Measurements from ENCODE around the gene SPIN1. TPM values are rescaled to one million over a fixed set of nuclear protein-coding genes. Genes with fewer than 3 reads are reported as not detected.

The SPIN1 gene
- total RNA-seq, 1 donor from 2014 or later = 57.4 TPM

DNA sequence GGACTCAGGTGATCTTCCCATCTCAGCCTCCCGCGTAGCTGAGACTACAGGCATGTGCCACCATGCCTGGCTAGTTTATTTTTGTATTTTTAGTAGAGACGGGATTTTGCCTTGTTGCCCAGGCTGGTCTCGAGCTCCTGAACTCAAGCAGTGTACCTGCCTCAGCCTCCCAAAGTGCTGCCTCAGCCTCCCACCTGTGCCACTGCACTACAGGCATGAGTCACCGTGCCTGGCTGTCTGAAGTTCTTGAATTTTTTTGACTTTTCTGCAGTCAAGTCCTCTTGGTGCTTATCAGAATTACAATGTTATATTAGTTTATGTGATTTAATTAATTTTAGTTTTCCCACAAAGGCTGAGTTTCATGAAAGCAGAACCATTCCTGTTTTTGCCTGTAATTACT, 9.8 kb downstream of the SPIN1 start:
- no peak overlapping the region for H3K4me3 ChIP-seq (ENCODE audit: low read depth, low read length)
- no peak for TF ChIP-seq CTCF (conservative IDR thresholded peaks at IDR 0.05; ENCODE audit: low read depth, low read length)
- DNase-seq (ENCODE audit: low read depth) = no peak

DNA sequence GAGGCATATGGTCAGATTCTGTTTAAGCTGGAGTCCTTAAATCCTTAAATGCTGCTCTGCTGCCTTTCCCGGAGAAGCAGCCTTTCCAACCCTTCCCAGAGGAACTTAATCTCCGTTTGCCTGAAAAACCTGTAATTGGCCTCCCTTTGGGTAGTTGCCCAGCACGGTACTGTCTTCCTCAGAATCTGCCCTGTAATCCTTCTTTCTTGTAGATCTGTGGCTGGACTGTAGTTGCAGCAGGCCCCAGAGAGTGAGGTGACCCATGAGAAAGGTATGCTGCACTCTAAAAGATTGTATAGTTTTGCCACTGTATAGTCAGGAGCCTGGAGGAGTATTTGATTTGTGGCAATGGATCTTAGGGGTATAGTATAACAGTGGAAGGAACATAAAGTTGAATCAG, 11.7 kb downstream of the SPIN1 start:
- TF ChIP-seq CTCF (conservative IDR thresholded peaks at IDR 0.05; ENCODE audit: low read depth, low read length) = no peak
- H3K4me3 ChIP-seq (ENCODE audit: low read depth, low read length) = no peak overlapping the region
- no peak for DNase-seq (ENCODE audit: low read depth)

DNA sequence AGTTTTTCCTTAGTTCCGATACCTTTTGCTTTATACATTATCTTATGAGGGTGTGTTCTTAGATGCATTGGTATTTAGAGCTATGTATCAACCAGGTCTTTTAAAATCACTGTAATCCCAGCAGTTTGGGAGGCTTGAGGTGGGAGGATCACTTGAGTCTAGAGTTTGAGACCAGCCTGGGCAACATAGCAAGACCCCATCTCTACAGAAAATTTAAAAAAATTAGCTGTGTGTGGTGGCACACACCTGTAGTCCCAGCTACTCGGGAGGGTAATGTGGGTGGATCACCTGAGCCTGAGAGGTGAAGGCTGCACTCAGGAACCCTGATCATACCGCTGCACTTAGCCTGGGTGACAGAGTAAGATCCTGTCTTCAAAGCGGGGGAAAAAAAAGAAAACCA, 15.1 kb downstream of the SPIN1 start:
- H3K4me3 ChIP-seq (ENCODE audit: low read depth, low read length) = no peak overlapping the region
- TF ChIP-seq CTCF (conservative IDR thresholded peaks at IDR 0.05; ENCODE audit: low read depth, low read length) = no peak
- DNase-seq (ENCODE audit: low read depth) = no peak

- no peak for DNase-seq (ENCODE audit: low read depth)
- no peak for TF ChIP-seq CTCF (conservative IDR thresholded peaks at IDR 0.05; ENCODE audit: low read depth, low read length)
- H3K4me3 ChIP-seq (ENCODE audit: low read depth, low read length) = no peak overlapping the region
Measured at GRCh38 chr9:88406051-88406450, 17.8 kb downstream of the SPIN1 start.

DNA sequence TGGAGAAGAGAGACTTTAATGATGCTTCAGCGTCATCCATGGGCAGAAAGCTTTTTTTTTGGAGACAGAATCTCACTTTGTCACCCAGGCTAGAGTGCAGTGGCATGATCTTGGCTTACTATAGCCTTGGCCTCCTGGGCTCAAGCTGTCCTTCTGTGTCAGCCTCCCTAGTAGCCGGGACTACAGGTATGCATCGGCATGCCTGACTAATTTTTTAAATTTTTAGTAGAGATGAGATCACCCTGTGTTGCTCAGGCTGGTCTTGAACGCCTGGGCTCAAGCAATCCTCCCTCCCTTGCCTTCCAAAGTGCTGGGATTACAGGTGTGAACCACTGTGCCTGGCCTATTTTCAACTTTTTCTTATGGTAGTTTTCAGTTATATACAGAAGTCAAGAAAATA, 23.2 kb downstream of the SPIN1 start:
- H3K4me3 ChIP-seq (ENCODE audit: low read depth, low read length) = no peak overlapping the region
- TF ChIP-seq CTCF (conservative IDR thresholded peaks at IDR 0.05; ENCODE audit: low read depth, low read length) = no peak
- no peak for DNase-seq (ENCODE audit: low read depth)

GRCh38 chr9:88414298-88414697, 26.1 kb downstream of the SPIN1 start:
- H3K4me3 ChIP-seq (ENCODE audit: low read depth, low read length) = no peak overlapping the region
- no peak for TF ChIP-seq CTCF (conservative IDR thresholded peaks at IDR 0.05; ENCODE audit: low read depth, low read length)
- DNase-seq (ENCODE audit: low read depth) = no peak

DNA sequence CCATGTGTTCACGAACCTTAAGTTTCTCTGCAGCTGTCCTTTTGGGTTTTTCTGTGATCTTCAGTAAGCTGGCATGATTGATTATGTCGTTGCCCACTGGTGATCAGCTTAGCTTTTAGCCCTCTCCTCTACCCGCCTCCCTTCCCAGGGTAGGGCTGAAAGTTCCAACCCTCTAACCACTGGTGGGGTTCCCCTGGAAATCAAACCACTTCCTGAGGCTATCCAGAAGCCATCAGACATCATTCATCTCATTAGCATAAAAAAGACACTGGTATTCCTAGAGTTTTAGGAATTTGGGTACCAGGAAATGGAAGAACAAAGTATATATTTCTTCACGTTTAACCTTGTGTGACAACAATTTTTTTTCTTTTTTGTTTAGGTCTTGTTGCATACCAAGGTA, 29.8 kb downstream of the SPIN1 start:
- no peak for TF ChIP-seq CTCF (conservative IDR thresholded peaks at IDR 0.05; ENCODE audit: low read depth, low read length)
- no peak overlapping the region for H3K4me3 ChIP-seq (ENCODE audit: low read depth, low read length)
- DNase-seq (ENCODE audit: low read depth) = no peak

Measured in epithelial cell of proximal tubule (primary cell).